Epidermal melanocyte (primary cell): Measurements from ENCODE around the gene CASQ2.

Experiments
- DNase-seq: peaks from one replicate; pipeline ENCODE4 v3.0.0; 2011; ENCODE audit warnings: low spot score; ENCODE audit not compliant: insufficient read length

CASQ2 gene

DNA sequence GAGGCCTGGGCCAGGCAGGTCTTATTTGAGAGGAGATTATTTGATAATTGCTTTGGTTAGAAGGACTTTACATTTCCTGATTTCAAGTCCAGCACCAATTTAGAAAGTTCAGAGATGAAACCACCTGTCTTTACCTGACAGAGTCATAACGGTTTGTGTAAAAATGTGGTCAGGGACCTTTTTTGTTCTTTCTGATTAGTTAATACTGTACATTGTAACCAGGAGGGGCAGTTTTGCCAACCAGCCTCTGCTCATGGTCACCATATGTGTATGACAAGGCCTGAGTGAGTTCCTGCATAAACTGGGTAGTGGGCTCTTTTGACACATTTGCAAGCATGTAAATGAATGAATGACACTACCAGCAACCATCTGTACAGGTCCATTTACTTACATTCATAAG lies 70.9 kb downstream of the CASQ2 start:
- DNase-seq, result no peak

GRCh38 chr1:115694805-115695204 lies 73.7 kb downstream of the CASQ2 start:
- no peak for DNase-seq

GRCh38 chr1:115692224-115692623 lies 76.3 kb downstream of the CASQ2 start:
- no peak for DNase-seq

DNA sequence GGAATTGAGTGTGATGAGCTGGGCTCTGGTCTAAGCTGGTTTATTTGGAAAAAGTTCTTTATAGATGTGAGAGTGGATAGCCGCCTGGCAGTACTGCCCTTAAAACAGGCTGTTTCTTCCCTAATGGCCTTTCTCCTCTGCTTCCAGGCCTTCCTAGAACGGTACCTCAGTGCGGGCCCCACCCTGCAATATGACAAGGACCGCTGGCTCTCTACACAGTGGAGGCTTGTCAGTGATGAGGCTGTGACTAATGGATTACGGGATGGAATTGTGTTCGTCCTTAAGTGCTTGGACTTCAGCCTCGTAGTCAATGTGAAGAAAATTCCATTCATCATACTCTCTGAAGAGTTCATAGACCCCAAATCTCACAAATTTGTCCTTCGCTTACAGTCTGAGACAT lies 77.5 kb downstream of the CASQ2 start:
- DNase-seq, result no peak

DNA sequence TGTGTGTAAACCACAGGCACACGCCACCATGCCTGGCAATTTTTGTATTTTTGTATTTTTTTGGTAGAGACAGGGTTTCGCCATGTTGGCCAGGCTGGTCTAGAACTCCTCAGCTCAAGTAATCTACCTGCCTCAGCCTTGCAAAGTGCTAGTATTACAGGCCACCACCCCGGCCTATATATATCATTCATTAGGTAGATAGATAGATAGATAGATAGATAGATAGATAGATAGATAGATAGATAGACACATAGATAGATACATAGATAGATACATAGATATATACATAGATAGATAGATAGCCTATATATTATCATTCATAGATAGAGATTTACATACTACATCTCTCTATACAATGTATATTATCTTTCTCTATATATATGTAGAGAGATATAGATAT lies 80.8 kb downstream of the CASQ2 start:
- DNase-seq, result no peak

GRCh38 chr1:115685029-115685705 lies 83.3 kb downstream of the CASQ2 start:
- DNase-seq, result no peak

DNA sequence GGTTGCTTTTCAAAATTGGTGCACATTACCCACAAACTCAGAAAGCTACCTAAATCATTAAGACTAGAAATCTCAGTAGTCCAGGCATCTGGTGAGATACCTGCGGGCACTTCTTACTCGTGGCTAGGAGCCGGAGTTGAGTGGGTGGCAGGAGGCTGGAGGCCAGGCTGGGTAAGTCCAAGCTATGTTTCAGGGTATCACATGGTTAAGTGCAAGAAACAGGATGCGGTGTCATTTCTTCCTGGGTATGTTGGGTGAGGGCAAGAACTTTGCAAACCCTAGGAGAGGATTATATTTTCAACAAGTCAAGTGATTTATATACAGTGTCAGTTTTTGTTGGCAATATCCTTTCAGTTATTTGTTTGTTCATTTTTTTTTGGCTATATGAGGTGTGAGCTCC lies 85.7 kb downstream of the CASQ2 start:
- no peak for DNase-seq

GRCh38 chr1:115680730-115681111 lies 87.8 kb downstream of the CASQ2 start:
- DNase-seq, result no peak

DNA sequence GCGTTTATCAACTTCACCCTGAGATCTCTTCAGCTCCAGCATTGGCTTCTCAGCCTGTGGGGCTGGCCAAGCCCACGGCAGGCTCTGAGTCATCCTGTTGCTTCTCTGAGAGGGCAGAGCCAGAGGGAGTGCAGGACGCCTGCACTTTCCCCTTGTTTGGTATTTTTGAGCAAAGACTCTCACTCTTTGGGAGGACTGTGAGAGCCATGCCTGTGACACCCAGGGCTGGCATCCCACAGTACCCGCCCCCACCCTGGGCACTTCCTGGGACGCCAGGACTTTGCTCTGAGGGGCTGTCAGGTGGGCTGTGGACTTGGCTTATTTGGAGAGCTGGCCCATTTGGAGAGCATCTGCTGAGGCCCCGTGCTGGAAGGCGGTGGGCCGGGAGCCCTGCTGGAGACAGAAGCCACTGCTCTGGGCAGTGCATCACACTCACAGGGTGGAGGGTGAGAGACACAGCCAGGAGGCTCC lies 89.3 kb downstream of the CASQ2 start:
- peak; percentile 40 for DNase-seq

- DNase-seq, result no peak
Observed at GRCh38 chr1:115678141-115678540, 90.4 kb downstream of the CASQ2 start.

DNA sequence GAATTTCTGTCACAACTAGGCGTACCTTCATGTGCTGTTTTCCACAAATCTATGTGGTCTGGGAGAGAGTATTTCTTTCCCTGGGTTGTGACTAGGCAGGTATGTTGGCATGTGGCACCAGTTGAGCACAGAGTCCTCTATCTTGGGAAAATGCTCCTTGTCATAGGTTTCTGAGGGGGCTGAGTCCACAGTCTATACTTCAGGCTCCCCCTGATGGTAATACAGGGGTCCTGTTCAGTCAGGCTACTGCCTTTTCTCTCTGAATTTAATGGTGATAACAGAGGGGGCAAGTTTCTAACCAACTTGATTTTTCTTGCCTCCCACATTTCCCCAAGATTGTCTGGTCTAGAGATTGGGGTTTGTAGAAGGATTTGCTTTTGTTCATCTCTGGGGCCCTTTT lies 90.9 kb downstream of the CASQ2 start:
- no peak for DNase-seq

GRCh38 chr1:115677182-115677555 lies 91.3 kb downstream of the CASQ2 start:
- DNase-seq, result no peak

DNA sequence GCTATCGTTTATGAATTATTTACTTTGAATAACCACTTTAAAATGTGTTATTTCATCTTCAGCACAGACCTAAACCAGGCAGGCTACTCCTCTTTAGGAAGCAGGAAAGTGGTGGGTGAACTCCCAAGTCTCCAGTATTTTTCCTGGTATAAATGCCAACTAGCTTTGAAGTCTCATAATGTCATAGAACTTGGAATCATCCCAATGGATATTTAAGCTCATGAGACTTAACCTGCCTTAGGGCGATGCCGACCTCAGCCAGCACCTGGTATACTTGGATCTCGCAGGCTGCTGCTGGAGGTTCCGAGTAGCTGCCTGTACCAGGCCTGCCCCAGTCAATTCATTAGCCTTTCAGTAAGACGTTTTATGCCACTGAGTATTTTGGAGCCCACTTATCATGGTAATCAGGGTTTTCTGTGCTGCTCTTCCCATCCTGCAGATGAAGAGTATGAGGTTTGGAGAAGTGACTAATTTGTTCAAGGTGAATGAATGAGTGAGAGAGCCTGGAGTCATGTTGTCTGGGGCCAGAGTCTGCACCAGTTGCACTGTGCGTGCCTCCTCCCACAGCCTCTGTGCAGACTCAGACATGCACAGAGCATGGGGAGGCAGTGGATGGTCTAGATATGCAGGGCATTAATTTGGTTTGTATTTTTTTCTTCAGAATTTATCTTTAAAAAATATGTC lies 91.9 kb downstream of the CASQ2 start:
- DNase-seq, result no peak

DNA sequence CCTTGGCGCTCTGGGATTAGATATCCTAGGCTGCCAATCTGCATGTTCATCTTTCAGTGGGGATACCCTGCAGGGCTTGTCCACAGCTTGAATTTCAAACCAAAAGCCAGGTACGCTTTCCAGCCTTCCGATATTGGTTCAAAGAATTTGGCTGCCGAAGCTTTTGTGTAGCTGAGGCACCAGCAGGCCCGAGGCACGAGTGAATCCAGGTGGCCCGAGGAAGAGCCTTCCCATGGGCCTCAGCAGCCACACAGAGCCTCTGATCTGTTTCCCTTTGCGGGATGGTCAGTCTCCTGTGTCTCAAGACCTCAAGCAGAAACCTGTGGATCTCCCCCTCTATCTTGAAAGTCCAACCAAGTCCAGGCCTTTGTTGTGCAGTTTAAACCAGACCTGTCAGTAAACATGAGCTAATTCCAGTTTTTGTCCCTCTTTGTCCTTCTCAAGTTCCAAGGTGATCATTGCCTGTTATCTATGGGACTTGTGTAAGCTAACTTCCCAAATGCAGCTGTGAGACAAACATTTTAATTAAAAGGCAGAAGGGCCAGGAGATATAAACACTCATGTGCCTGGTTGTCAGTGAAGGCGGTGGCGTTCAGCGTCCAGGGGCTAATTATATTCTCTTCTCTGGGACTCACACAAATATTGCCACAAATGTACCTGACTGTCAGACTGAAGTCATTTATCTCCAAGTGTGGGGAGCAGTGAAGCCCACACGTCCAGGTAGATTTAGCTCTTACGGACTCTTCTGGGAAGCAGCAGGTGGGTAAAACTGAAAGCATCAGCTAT lies 96.1 kb downstream of the CASQ2 start:
- DNase-seq, result no peak

- no peak for DNase-seq
Observed at GRCh38 chr1:115671176-115671934, 97.2 kb downstream of the CASQ2 start.

DNA sequence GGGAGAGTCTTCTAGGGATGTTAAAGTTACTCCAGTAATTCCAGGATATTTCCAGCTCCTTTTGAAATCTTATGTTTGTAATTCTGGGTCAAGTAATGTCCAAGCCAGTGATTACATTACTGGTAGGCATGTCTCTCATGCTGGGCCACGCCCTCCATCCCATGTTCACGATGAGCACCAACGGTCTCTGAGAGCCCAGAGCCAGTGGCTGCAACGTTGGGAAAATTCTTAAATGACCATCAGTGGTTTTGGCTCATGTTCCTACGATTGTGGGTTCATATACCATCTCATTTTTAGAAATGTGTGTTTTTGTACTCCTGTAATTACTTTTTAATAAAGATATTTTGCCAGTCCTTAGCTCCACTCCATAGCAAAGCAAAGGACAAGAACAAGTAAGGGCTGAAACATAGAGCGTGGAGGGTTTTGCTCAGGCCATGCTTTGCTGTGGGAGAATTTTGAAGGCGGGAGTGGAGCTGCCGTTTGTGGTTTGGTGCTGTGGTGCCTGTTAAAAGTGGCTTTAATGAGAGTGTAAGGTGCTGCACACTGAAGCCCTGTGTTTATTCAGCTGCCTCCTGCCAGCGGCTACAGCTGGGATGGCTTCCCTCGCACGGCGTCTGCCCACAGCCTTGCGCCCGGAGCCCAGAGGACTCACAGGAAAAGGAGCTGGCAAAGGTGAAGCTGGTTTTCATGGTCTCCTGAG lies 97.9 kb downstream of the CASQ2 start:
- DNase-seq, result no peak

- DNase-seq, result no peak
Observed at GRCh38 chr1:115669886-115670285, 98.6 kb downstream of the CASQ2 start.

DNA sequence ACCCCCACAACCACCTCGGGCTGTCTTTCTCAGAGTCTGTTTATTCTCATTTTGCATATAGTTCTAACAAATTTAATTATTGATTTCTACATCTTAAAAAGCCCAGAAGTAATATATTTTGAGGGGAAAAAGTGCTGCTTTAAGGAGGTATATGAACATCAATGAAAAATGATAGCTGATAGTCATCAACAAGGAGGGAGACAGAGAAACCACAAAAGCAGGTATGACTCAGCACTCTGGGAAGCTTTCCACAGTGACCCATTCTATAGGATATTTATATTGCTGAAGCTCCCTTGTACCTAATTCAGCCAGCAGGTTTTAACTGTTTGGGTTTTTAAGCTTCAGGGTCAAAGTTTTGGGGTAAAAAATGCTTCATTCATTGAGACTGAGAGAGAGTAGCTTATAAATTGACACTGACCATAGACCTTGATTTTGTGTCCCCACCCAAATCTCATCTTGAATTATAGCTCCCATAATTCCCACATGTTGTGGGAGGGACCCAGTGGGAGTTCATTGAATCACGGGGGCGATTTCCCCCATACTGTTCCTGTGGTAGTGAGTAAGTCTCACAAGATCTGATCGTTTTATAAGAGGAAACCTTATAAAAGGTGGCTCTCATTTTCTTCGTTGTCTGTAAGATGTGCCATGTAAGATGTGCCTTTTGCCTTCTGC lies 99.4 kb downstream of the CASQ2 start:
- no peak for DNase-seq

DNA sequence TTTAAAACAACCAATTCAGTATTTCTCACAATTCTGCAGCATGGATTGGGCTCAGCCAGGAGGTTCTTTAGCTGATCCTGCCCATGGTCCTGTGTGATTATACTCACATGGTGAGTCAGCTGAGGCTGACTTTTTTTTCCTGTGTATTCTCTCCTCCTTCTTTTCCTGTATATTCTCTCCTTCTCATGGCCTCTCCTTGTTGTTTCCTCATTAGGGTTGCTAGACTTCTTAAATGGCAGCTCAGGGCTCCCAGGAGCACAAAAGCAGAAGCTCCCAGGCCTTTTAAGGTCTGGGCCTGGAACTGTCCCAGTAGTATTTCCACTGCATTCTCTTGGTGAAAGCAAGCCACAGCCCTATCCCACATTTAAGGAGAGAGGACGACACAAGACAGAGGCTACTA lies 99.9 kb downstream of the CASQ2 start:
- DNase-seq, result no peak

DNA sequence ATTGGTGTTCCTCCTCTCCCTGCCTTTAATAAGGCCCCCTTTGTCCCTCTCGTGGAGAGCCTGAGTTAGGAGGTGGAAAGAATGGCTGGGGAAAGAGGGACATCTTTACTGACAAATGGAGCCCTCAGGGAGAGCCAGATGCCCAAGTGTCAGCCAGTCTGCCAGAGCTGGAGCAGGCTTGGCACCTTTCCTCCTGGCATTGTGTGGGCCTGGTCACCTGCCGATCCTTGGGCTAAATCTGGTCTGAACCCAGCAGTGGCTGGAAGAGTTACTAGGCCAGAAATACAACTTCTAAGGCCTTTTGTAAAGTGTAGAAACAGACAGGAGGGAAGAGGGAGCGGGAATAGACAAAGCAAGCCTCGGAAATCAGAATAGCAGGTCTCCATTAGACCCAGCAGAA lies 101.8 kb downstream of the CASQ2 start:
- DNase-seq, result no peak

DNA sequence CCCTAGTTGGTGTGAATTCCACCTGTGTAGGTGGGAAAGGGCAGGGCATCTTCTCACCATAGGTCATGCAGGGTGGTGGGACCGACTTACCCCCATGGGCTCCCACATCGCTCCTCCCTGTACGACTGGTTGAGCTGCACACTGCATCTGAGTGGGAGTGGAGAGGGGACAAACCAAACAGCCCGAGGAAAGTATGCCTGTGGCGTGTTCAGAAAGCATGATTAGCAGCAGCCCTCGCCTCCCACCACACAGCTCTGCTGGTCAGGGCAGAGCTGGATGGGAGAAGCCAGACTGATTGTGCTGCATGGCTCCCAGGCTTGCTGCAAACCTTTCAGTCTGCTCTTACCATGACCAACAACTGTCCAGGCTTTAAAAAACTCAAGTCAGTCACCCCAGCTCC lies 102.3 kb downstream of the CASQ2 start:
- DNase-seq, result no peak
